ENCODE results near the gene STK32A.

- TF ChIP-seq CTCF (conservative IDR thresholded peaks at IDR 0.05; ENCODE audit: low read depth, low read length) (no peak), EZH2 (IDR thresholded peaks at IDR 0.05; ENCODE audit: low read length, unreplicated experiment) (no peak)
These were observed 72.3 kb downstream of the STK32A start for GRCh38 chr5:147307170-147307569.
